ENCODE measurements around the gene PROC.

Gene PROC

GRCh38 chr2:127421116-127421800 lies 3.0 kb downstream of the PROC start:
- TF ChIP-seq CTCF (IDR thresholded peaks at IDR 0.05) (no peak), ZFX (IDR thresholded peaks at IDR 0.05; ENCODE audit: borderline replicate concordance) (no peak)
- no peak overlapping the region for H3K27ac ChIP-seq

DNA sequence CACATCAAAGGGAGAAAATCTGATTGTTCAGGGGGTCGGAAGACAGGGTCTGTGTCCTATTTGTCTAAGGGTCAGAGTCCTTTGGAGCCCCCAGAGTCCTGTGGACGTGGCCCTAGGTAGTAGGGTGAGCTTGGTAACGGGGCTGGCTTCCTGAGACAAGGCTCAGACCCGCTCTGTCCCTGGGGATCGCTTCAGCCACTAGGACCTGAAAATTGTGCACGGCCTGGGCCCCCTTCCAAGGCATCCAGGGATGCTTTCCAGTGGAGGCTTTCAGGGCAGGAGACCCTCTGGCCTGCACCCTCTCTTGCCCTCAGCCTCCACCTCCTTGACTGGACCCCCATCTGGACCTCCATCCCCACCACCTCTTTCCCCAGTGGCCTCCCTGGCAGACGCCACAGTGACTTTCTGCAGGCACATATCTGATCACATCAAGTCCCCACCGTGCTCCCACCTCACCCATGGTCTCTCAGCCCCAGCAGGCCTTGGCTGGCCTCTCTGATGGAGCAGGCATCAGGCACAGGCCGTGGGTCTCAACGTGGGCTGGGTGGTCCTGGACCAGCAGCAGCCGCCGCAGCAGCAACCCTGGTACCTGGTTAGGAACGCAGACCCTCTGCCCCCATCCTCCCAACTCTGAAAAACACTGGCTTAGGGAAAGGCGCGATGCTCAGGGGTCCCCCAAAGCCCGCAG lies 3.8 kb downstream of the PROC start:
- no peak for TF ChIP-seq CTCF (IDR thresholded peaks at IDR 0.05)
- TF ChIP-seq ZFX (IDR thresholded peaks at IDR 0.05; ENCODE audit: borderline replicate concordance), result no peak
- no peak overlapping the region for H3K27ac ChIP-seq

GRCh38 chr2:127422559-127423477 lies 4.6 kb downstream of the PROC start:
- TF ChIP-seq ZFX (IDR thresholded peaks at IDR 0.05; ENCODE audit: borderline replicate concordance) (no peak), CTCF (IDR thresholded peaks at IDR 0.05) (no peak)
- no peak overlapping the region for H3K27ac ChIP-seq

- no peak for TF ChIP-seq ZFX (IDR thresholded peaks at IDR 0.05; ENCODE audit: borderline replicate concordance)
- TF ChIP-seq CTCF (IDR thresholded peaks at IDR 0.05), result no peak
- no peak overlapping the region for H3K27ac ChIP-seq
Observed at GRCh38 chr2:127423478-127423843, 5.2 kb downstream of the PROC start.

DNA sequence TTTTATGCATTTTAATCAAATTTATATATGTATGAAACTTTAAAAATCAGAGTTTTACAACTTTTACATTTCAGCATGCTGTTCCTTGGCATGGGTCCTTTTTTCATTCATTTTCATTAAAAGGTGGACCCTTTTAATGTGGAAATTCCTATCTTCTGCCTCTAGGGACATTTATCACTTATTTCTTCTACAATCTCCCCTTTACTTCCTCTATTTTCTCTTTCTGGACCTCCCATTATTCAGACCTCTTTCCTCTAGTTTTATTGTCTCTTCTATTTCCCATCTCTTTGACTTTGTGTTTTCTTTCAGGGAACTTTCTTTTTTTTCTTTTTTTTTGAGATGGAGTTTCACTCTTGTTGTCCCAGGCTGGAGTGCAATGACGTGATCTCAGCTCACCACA lies 5.7 kb downstream of the PROC start:
- no peak for TF ChIP-seq CTCF (IDR thresholded peaks at IDR 0.05)
- TF ChIP-seq ZFX (IDR thresholded peaks at IDR 0.05; ENCODE audit: borderline replicate concordance), result no peak
- H3K27ac ChIP-seq, result no peak overlapping the region

GRCh38 chr2:127424598-127425520 lies 6.6 kb downstream of the PROC start:
- H3K27ac ChIP-seq, result no peak overlapping the region
- TF ChIP-seq CTCF (IDR thresholded peaks at IDR 0.05) (no peak), ZFX (IDR thresholded peaks at IDR 0.05; ENCODE audit: borderline replicate concordance) (no peak)

Data from 22Rv1 (cell line).